MCF 10A (cell line): ENCODE measurements around the gene SMC6. TPM values are rescaled to one million over a fixed set of nuclear protein-coding genes. Genes with fewer than 3 reads are reported as not detected.

Experiments
- BruUV-seq: library from RNA; stranded (reverse); fragments of 400-500 nt; replicated peaks from 2 replicates; lab custom pipeline; 2021; lab: Mats Ljungman, UMichigan
- CTCF ChIA-PET: fragments of 300-600 bp; sonication (Branson Sonifier 250); formaldehyde crosslinking; extraction: SDS; loops from one replicate; lab custom pipeline; 2021; ENCODE audit warnings: antibody characterized with exemption, inconsistent platforms; lab: Yijun Ruan, JAX
- POLR2A ChIA-PET: fragments of 300-600, 350-650 bp; sonication (Branson Sonifier 250); formaldehyde crosslinking; extraction: SDS; loops from one replicate; lab custom pipeline; 2020; ENCODE audit warnings: antibody characterized with exemption, inconsistent platforms; lab: Yijun Ruan, JAX
- DNase-seq: peaks from one replicate; pipeline ENCODE4 v3.0.0-alpha.2; 2018; ENCODE audit not compliant: unreplicated experiment
- H3K27ac Mint-ChIP-seq: one replicate; pipeline ENCODE4 v1.8.0; 2022; ENCODE audit warnings: mild to moderate bottlenecking, low read depth, mixed read lengths; ENCODE audit not compliant: unreplicated experiment
- H3K27me3 Mint-ChIP-seq: one replicate; pipeline ENCODE4 v1.8.0; 2022; ENCODE audit warnings: mixed read lengths; ENCODE audit not compliant: insufficient read depth, unreplicated experiment
- H3K36me3 Mint-ChIP-seq: one replicate; pipeline ENCODE4 v1.8.0; 2022; ENCODE audit warnings: mild to moderate bottlenecking, moderate library complexity, mixed read lengths; ENCODE audit not compliant: insufficient read depth, unreplicated experiment
- H3K4me1 Mint-ChIP-seq: one replicate; pipeline ENCODE4 v1.8.0; 2022; ENCODE audit warnings: mixed read lengths; ENCODE audit not compliant: insufficient read depth, unreplicated experiment
- H3K4me3 Mint-ChIP-seq: one replicate; pipeline ENCODE4 v1.8.0; 2022; ENCODE audit warnings: mild to moderate bottlenecking, moderate library complexity, mixed read lengths; ENCODE audit not compliant: unreplicated experiment
- H3K9me3 Mint-ChIP-seq: one replicate; pipeline ENCODE4 v1.8.0; 2022; ENCODE audit warnings: mixed read lengths; ENCODE audit not compliant: unreplicated experiment
- CTCF ChIP-seq: fragments of 200-600 bp; IDR thresholded peaks from one replicate; pipeline ENCODE4 v1.8.0; 2022; ENCODE audit warnings: antibody characterized with exemption, mild to moderate bottlenecking; ENCODE audit not compliant: unreplicated experiment
- intact Hi-C: fragments of 100-400 bp; cut with micrococcal nuclease; formaldehyde crosslinking; loops from 2 replicates; pipeline ENCODE4 v1.14.1; 2022
- total RNA-seq: library from RNA; stranded (reverse); gene quantifications from 2 replicates; pipeline ENCODE4 v1.2.3, GENCODE V29; 2022

Gene SMC6
- total RNA-seq, 1 experiment from 2014 or later = 24.7 TPM

- no peak for TF ChIP-seq CTCF
- BruUV-seq = no TSS peak
- intact Hi-C loops = no loop called here
- Mint-ChIP-seq H3K4me1 (no peaks in the 10 kb centered on the region), H3K9me3 (no peaks in the 10 kb centered on the region), H3K36me3 (no peaks in the 10 kb centered on the region), H3K27ac (no peak overlapping the region), H3K27me3 (no peaks in the 10 kb centered on the region), H3K4me3 (no peak overlapping the region)
- DNase-seq = no peak
- ChIA-PET POLR2A (no interaction called here), CTCF (interaction anchor here (0.9 kb wide), 1 partner anchor 9 kb away, joined by 3 read pairs; no protein-coding TSS in a partner anchor)
Measured at GRCh38 chr2:17790536-17790935, 36.9 kb upstream of the SMC6 start.

- Mint-ChIP-seq H3K4me1 (no peaks in the 10 kb centered on the region), H3K4me3 (no peak overlapping the region), H3K27ac (no peak overlapping the region), H3K36me3 (no peaks in the 10 kb centered on the region), H3K27me3 (no peaks in the 10 kb centered on the region), H3K9me3 (no peaks in the 10 kb centered on the region)
- BruUV-seq = no TSS peak
- ChIA-PET CTCF (interaction anchor here (0.7 to 1.1 kb wide), 2 partner anchors 14 to 18 kb away, joined by 4 to 9 read pairs; no protein-coding TSS in a partner anchor), POLR2A (no interaction called here)
- no peak for DNase-seq
- intact Hi-C loops = no loop called here
- TF ChIP-seq CTCF = no peak
Measured at GRCh38 chr2:17788773-17789172, 35.2 kb upstream of the SMC6 start.

- BruUV-seq = no TSS peak
- intact Hi-C loops = no loop called here
- no peak overlapping the region for H3K27ac Mint-ChIP-seq
- no peak for TF ChIP-seq CTCF
- H3K9me3 Mint-ChIP-seq = no peaks in the 10 kb centered on the region
- POLR2A ChIA-PET = interaction anchor here (0.6 kb wide), 1 partner anchor 20 kb away, joined by 3 read pairs; no protein-coding TSS in a partner anchor
- no peaks in the 10 kb centered on the region for H3K27me3 Mint-ChIP-seq
- CTCF ChIA-PET = interaction anchor here (1.0 to 1.7 kb wide), 2 partner anchors 13 to 67 kb away, joined by 3 read pairs; no protein-coding TSS in a partner anchor
- DNase-seq = no peak
- H3K4me1 Mint-ChIP-seq = no peaks in the 10 kb centered on the region
- H3K36me3 Mint-ChIP-seq = peaks cover 9% of the 10 kb centered on the region
- H3K4me3 Mint-ChIP-seq = no peak overlapping the region
Measured at GRCh38 chr2:17786727-17787126, 33.1 kb upstream of the SMC6 start.

GRCh38 chr2:17781482-17781881, 27.9 kb upstream of the SMC6 start:
- Mint-ChIP-seq H3K9me3 (no peaks in the 10 kb centered on the region), H3K36me3 (peaks cover 30% of the 10 kb centered on the region), H3K27me3 (no peaks in the 10 kb centered on the region), H3K4me3 (no peak overlapping the region), H3K27ac (no peak overlapping the region), H3K4me1 (no peaks in the 10 kb centered on the region)
- DNase-seq = no peak
- ChIA-PET CTCF (interaction anchor here (1.4 to 1.6 kb wide), 4 partner anchors 10 to 50 kb away, joined by 3 to 5 read pairs (median 3); no protein-coding TSS in a partner anchor), POLR2A (interaction anchor here (0.9 kb wide), 1 partner anchor 34 kb away, joined by 3 read pairs; no protein-coding TSS in a partner anchor)
- no peak for TF ChIP-seq CTCF
- no TSS peak for BruUV-seq
- intact Hi-C loops = no loop called here
